H1 (cell line): ENCODE results near the gene IFNB1. TPM values are rescaled to one million over a fixed set of nuclear protein-coding genes. Genes with fewer than 3 reads are reported as not detected.
A peak's percentile ranks its signal among the peaks of the same experiment; 100 is the strongest.

ENCODE experiments used
- CTCF ChIA-PET: fragments of 300-600 bp; sonication (Branson Sonifier 250); formaldehyde crosslinking; loops from one replicate; lab custom pipeline; 2021; ENCODE audit not compliant: partially characterized antibody; lab: Charles Lee
- POLR2A ChIA-PET: fragments of 300-600 bp; sonication (Branson Sonifier 250); formaldehyde crosslinking; loops from one replicate; lab custom pipeline; 2021; ENCODE audit warnings: inconsistent platforms; ENCODE audit not compliant: partially characterized antibody; lab: Charles Lee
- DNase-seq, 2 experiments: peaks; one replicate each; pipeline versions ENCODE4 v3.0.0 to v3.0.0-alpha.2; 2010 to 2022; ENCODE audit warnings: low spot score in 2 of 2, low read depth in 1 of 2, mixed read lengths in 1 of 2
- FAIRE-seq: peaks from 2 replicates; lab custom pipeline; 2011; peaks lifted over from hg19 to GRCh38; lab: Jason Lieb, UNC
- H2AFZ ChIP-seq: 2 replicates; pipeline ENCODE4 v1.8.1; 2012; ENCODE audit warnings: low read length, inconsistent platforms
- H2AK5ac ChIP-seq: 2 replicates; pipeline ENCODE4 v1.6.1; 2013; ENCODE audit warnings: low read depth, low read length
- H2BK120ac ChIP-seq: replicated peaks from 2 replicates; pipeline ENCODE3; 2013; ENCODE audit warnings: low read depth, low read length, inconsistent platforms
- H2BK12ac ChIP-seq: 2 replicates; pipeline ENCODE4 v1.6.1; 2013; ENCODE audit warnings: low read depth, low read length
- H2BK15ac ChIP-seq: 2 replicates; pipeline ENCODE4 v1.6.1; 2013; ENCODE audit warnings: low read length
- H2BK20ac ChIP-seq: 2 replicates; pipeline ENCODE4 v1.6.1; 2013; ENCODE audit warnings: low read length
- H2BK5ac ChIP-seq: 2 replicates; pipeline ENCODE4 v1.6.1; 2013; ENCODE audit warnings: low read depth, low read length
- H3K14ac ChIP-seq: 2 replicates; pipeline ENCODE4 v1.6.1; 2013; ENCODE audit warnings: inconsistent platforms; ENCODE audit not compliant: insufficient read length
- H3K18ac ChIP-seq: 2 replicates; pipeline ENCODE4 v1.6.1; 2013; ENCODE audit warnings: low read length; ENCODE audit errors: extremely low read depth
- H3K23ac ChIP-seq: 2 replicates; pipeline ENCODE4 v1.6.1; 2013; ENCODE audit warnings: inconsistent platforms; ENCODE audit not compliant: insufficient read length
- H3K23me2 ChIP-seq: 2 replicates; pipeline ENCODE4 v1.6.1; 2013; ENCODE audit warnings: low read depth, low read length
- H3K27ac ChIP-seq: 2 replicates; pipeline ENCODE4 v1.6.1; 2011; ENCODE audit warnings: low read depth, low read length, inconsistent platforms
- H3K27me3 ChIP-seq, 4 experiments: replicated peaks in 1 of 4; 1 replicate in 1 of 4; 2 replicates in 3 of 4; pipeline versions ENCODE4 v1.6.1 to v1.8.1; 2011 to 2013; ENCODE audit warnings: low read length in 3 of 4, mild to moderate bottlenecking in 3 of 4, inconsistent platforms in 2 of 4, mixed read lengths in 2 of 4, moderate library complexity in 1 of 4; ENCODE audit not compliant: control insufficient read depth in 3 of 4, insufficient read depth in 3 of 4; ENCODE audit errors: extremely low read depth in 1 of 4
- H3K36me3 ChIP-seq, 4 experiments: 2 replicates each; pipeline versions ENCODE4 v1.6.1 to v1.8.1; 2011 to 2013; ENCODE audit warnings: mild to moderate bottlenecking in 4 of 4, low read length in 3 of 4, moderate library complexity in 2 of 4, control low read depth in 1 of 4, inconsistent platforms in 1 of 4; ENCODE audit not compliant: insufficient read depth in 4 of 4, control insufficient read depth in 2 of 4
- H3K4ac ChIP-seq: replicated peaks from 2 replicates; pipeline ENCODE3; 2013; ENCODE audit warnings: low read length, low read depth, mixed read lengths, inconsistent platforms; ENCODE audit not compliant: insufficient read length
- H3K4me1 ChIP-seq, 4 experiments: replicated peaks in 1 of 4; 1 replicate in 1 of 4; 2 replicates in 3 of 4; pipeline versions ENCODE4 v1.6.1 to v1.8.1; 2011 to 2013; ENCODE audit warnings: low read length in 3 of 4, inconsistent platforms in 2 of 4, mixed read lengths in 1 of 4; ENCODE audit not compliant: insufficient read depth in 4 of 4, control insufficient read depth in 3 of 4
- H3K4me2 ChIP-seq, 2 experiments: 2 replicates each; pipeline versions ENCODE4 v1.6.1 to v1.8.1; 2011 to 2013; ENCODE audit warnings: low read depth in 2 of 2, low read length in 2 of 2, control low read depth in 1 of 2, inconsistent platforms in 1 of 2, mild to moderate bottlenecking in 1 of 2; ENCODE audit not compliant: insufficient read depth in 1 of 2
- H3K4me3 ChIP-seq, 4 experiments: fragments of 200-600, 300-600 bp in 1 of 4; sonication (generic), shearing (Covaris generic), sonication (Bioruptor Twin) in 1 of 4; 2 replicates each; pipeline versions ENCODE4 v1.5.1 to v1.8.1; 2011 to 2016; ENCODE audit warnings: low read length in 4 of 4, low read depth in 3 of 4, control low read depth in 2 of 4, inconsistent platforms in 2 of 4, mild to moderate bottlenecking in 2 of 4, mixed read lengths in 1 of 4, moderate library complexity in 1 of 4; ENCODE audit not compliant: insufficient read depth in 2 of 4; ENCODE audit errors: extremely low read depth in 1 of 4
- H3K56ac ChIP-seq: replicated peaks from 2 replicates; pipeline ENCODE3; 2013; ENCODE audit warnings: low read depth, mild to moderate bottlenecking, mixed read lengths, low read length, inconsistent platforms; ENCODE audit not compliant: insufficient read length
- H3K79me1 ChIP-seq: 2 replicates; pipeline ENCODE4 v1.6.1; 2013; ENCODE audit warnings: low read depth, low read length, control low read depth
- H3K79me2 ChIP-seq, 2 experiments: 2 replicates each; pipeline versions ENCODE4 v1.6.1 to v1.8.1; 2012 to 2013; ENCODE audit warnings: low read length in 2 of 2, mild to moderate bottlenecking in 2 of 2, inconsistent platforms in 1 of 2; ENCODE audit not compliant: insufficient read depth in 2 of 2, control insufficient read depth in 1 of 2
- H3K9ac ChIP-seq, 4 experiments: replicated peaks in 1 of 4; 1 replicate in 1 of 4; 2 replicates in 3 of 4; pipeline versions ENCODE4 v1.6.1 to v1.8.1; 2011 to 2013; ENCODE audit warnings: low read depth in 3 of 4, low read length in 3 of 4, control low read depth in 2 of 4, mild to moderate bottlenecking in 2 of 4, moderate library complexity in 2 of 4, inconsistent platforms in 1 of 4; ENCODE audit errors: extremely low read depth in 1 of 4
- H3K9me3 ChIP-seq, 2 experiments: 2 replicates each; pipeline versions ENCODE4 v1.6.1 to v1.8.1; 2012 to 2013; ENCODE audit warnings: mild to moderate bottlenecking in 2 of 2, moderate library complexity in 2 of 2, control low read depth in 1 of 2, inconsistent platforms in 1 of 2, low read depth in 1 of 2, low read length in 1 of 2, mixed read lengths in 1 of 2; ENCODE audit not compliant: insufficient read depth in 2 of 2
- H4K20me1 ChIP-seq, 2 experiments: replicated peaks in 1 of 2; 2 replicates each; pipeline versions ENCODE3 to v1.8.1; 2011 to 2013; ENCODE audit warnings: inconsistent platforms in 2 of 2, low read length in 2 of 2, mild to moderate bottlenecking in 1 of 2; ENCODE audit not compliant: insufficient read depth in 2 of 2, control insufficient read depth in 1 of 2
- H4K5ac ChIP-seq: 2 replicates; pipeline ENCODE4 v1.6.1; 2013; ENCODE audit warnings: low read length, low read depth, mixed read lengths, inconsistent platforms; ENCODE audit not compliant: insufficient read length
- H4K8ac ChIP-seq: 2 replicates; pipeline ENCODE4 v1.8.0; 2013; ENCODE audit warnings: mild to moderate bottlenecking, moderate library complexity, low read length, inconsistent platforms; ENCODE audit not compliant: insufficient read depth; ENCODE audit errors: extremely low read depth
- H4K91ac ChIP-seq: replicated peaks from 2 replicates; pipeline ENCODE3; 2013; ENCODE audit warnings: low read length, mixed read lengths, inconsistent platforms; ENCODE audit not compliant: insufficient read length
- CHD1 ChIP-seq: IDR thresholded peaks from 2 replicates; pipeline ENCODE4 v1.6.1; 2012; ENCODE audit warnings: low read depth, low read length, improper control_type of control experiment
- PHF8 ChIP-seq: fragments of 200-600 bp; sonication (generic); conservative IDR thresholded peaks from 2 replicates; pipeline ENCODE4 v1.7.1; 2012; ENCODE audit warnings: low read depth, mild to moderate bottlenecking, inconsistent platforms, low read length, moderate library complexity
- RAD21 ChIP-seq, 2 experiments: IDR thresholded peaks in 1 of 2; conservative IDR thresholded peaks in 1 of 2; 2 replicates each; pipeline ENCODE4 v1.6.1; 2011; ENCODE audit warnings: low read depth in 2 of 2, low read length in 2 of 2, improper control_type of control experiment in 1 of 2, inconsistent platforms in 1 of 2, mild to moderate bottlenecking in 1 of 2, moderate library complexity in 1 of 2
- WGBS, 2 experiments: shearing (Covaris generic) in 1 of 2; methylation state at CpG; one replicate each; pipeline versions ENCODE4 v1.1.6 to v1.1.7; 2013 to 2015; ENCODE audit warnings: low lambda C conversion rate in 2 of 2, mixed read lengths in 2 of 2, inconsistent platforms in 1 of 2, low coverage in 1 of 2, missing lambda C conversion rate in 1 of 2; ENCODE audit not compliant: insufficient replicate concordance in 2 of 2, insufficient coverage in 1 of 2, insufficient read length in 1 of 2; ENCODE audit errors: extremely low coverage in 1 of 2, missing lambda C conversion rate in 1 of 2; 5-methylcytosine and 5-hydroxymethylcytosine counted together
- polyA plus RNA-seq, 7 experiments: library from polyadenylated mRNA; depleted of rRNA in 3 of 7; stranded (reverse) in 5 of 7; unstranded in 2 of 7; fragments of >200 nt in 5 of 7; fragments of 200-250 nt in 2 of 7; gene quantifications; 1 replicate in 5 of 7; 2 replicates in 1 of 7; 4 replicates in 1 of 7; pipeline versions ENCODE4 v1.2.1 to v1.2.3, GENCODE V29; 2011 to 2013; ENCODE audit warnings: missing spikeins in 2 of 7, mixed read lengths in 2 of 7
- total RNA-seq: library from RNA; stranded (reverse); fragmentation: NEBNext Ultra II Directional; extraction: Animal tissue kit (Norgen Biotek cat#: 25700); gene quantifications from 2 replicates; pipeline ENCODE4 v1.2.1, GENCODE V29; 2021

Gene IFNB1
- total and polyA plus RNA-seq, 2 of the 8 experiments (the other 6 are each of a cell fraction or from before 2014, with no cell fraction given), result not detected

GRCh38 chr9:21031091-21031807 is 46.5 kb downstream of the IFNB1 start, which contains the start of gene HACD4:
Gene HACD4, minus strand, starts transcription at chr9:21031640. Its CDS starts 50 bp downstream, at chr9:21031590.
- no peaks in the 10 kb centered on the region for H3K36me3 ChIP-seq
- FAIRE-seq, result no peak
- peak within 1 kb of the TSS in 3 of 4 experiments; percentile 10 to 36 (median 29); a peak in 4 of 7 replicates for H3K9ac ChIP-seq
- no peak for TF ChIP-seq RAD21 (IDR thresholded peaks at IDR 0.05 in 1 of 2, conservative IDR thresholded peaks at IDR 0.05 in 1 of 2; ENCODE audit: low read depth in 2 of 2, low read length in 2 of 2)
- 0 out of 2 replicates have a peak, but pooled peaks have one; percentile 31 for TF ChIP-seq PHF8
- TF ChIP-seq CHD1, result no peak

More at GRCh38 chr9:21031091-21031807, 46.5 kb downstream of the IFNB1 start, which contains the start of gene HACD4:
- Histone ChIP-seq H2BK15ac (no peak within 1 kb of the TSS), H3K4me3 (peak within 1 kb of the TSS; percentile 42 to 56 (median 42); a peak in 7 of 8 replicates), H3K4me2 (peak within 1 kb of the TSS; percentile 79 to 87), H4K5ac (no peak within 1 kb of the TSS), H2BK120ac (no peak within 1 kb of the TSS), H3K18ac (peak within 1 kb of the TSS; percentile 49; the same call in 1 of the 2 replicates), H3K23me2 (peaks cover 3% of the 10 kb centered on the region; the same call in 1 of the 2 replicates), H3K4me1 (peaks cover 0 to 7% (median 4%) of the 10 kb centered on the region in 4 experiments; a peak in 3 of 7 replicates), H4K8ac (peak within 1 kb of the TSS; percentile 66), H3K56ac (no peak within 1 kb of the TSS), H2BK5ac (0 out of 2 replicates have a peak within 1 kb of the TSS, but pooled peaks have one; percentile 4), H3K79me2 (no peaks in the 10 kb centered on the region), H3K23ac (no peak within 1 kb of the TSS), H3K9me3 (no peaks in the 10 kb centered on the region), H3K79me1 (no peaks in the 10 kb centered on the region), H4K91ac (no peak within 1 kb of the TSS), H3K14ac (no peak within 1 kb of the TSS), H3K4ac (no peak within 1 kb of the TSS), H2AFZ (peak within 1 kb of the TSS; percentile 96), H2BK12ac (0 out of 2 replicates have a peak within 1 kb of the TSS, but pooled peaks have one; percentile 3), H2AK5ac (no peak within 1 kb of the TSS), H3K27me3 (peaks cover 0 to 11% (median 5%) of the 10 kb centered on the region in 4 experiments; a peak in 5 of 7 replicates), H4K20me1 (no peaks in the 10 kb centered on the region), H3K27ac (no peak within 1 kb of the TSS), H2BK20ac (no peak within 1 kb of the TSS; the same call in 1 of the 2 replicates)
- 11% methylated on average over 26 of the region's 46 CpGs; no CpG with 5 or more reads in 1 of the 2 experiments for WGBS, 2 experiments
- ChIA-PET POLR2A (interaction anchor here (0.7 to 2.1 kb wide), 7 partner anchors 11 to 373 kb away, joined by 3 to 8 read pairs (median 3); no protein-coding TSS in a partner anchor), CTCF (interaction anchor here (0.6 to 1.7 kb wide), 6 partner anchors 11 to 710 kb away, joined by 3 to 4 read pairs (median 4); no protein-coding TSS in a partner anchor)
- peak; percentile 57 to 78 for DNase-seq
